ENCODE results near the gene STIP1. TPM values are rescaled to one million over a fixed set of nuclear protein-coding genes. Genes with fewer than 3 reads are reported as not detected.

The STIP1 gene
- total and polyA plus RNA-seq, 10 of the 15 experiments (the other 5 are each of a cell fraction or from before 2014, with no cell fraction given), result 25.2 to 291 (median 191) TPM

DNA sequence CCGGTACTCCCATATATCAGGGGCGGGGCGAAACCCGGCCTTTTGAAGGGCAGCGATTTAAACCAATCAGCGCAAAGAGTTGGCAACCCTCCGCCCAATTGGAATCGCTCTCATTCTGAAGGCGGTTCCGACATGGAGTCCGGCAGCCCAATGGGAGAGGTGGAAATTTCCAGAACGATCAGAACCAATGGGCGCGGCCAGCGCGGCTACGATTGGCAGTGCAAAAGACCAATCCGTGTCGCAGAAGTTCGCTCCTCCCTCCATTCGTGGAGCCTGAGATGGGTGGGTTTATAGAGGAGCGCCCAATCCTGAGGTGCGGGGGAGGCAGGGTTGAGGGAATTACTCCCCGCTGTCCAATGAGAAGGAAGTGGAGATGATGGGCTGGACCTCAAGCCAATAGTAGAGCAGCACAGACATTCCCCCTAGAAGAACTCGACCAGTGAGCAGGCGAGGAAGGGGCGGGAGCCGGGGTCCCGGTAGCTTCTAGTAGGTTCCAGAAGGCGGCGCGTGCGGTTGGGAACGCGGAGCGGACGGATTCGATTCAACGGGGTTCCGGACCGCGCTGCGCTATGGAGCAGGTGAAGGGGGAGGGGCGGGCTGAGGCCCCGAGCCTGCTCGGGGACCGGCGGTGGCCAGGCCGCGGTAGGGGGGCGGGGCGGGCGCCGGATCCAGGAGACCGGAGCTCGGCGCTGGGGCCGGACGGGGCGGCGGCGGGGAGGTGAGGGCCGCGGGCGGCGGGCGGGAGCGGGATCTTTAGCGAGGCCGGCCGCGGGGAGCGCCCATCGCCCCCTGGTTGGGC lies at the start of gene STIP1 (continued):
- TF ChIP-seq, protein P1, sequence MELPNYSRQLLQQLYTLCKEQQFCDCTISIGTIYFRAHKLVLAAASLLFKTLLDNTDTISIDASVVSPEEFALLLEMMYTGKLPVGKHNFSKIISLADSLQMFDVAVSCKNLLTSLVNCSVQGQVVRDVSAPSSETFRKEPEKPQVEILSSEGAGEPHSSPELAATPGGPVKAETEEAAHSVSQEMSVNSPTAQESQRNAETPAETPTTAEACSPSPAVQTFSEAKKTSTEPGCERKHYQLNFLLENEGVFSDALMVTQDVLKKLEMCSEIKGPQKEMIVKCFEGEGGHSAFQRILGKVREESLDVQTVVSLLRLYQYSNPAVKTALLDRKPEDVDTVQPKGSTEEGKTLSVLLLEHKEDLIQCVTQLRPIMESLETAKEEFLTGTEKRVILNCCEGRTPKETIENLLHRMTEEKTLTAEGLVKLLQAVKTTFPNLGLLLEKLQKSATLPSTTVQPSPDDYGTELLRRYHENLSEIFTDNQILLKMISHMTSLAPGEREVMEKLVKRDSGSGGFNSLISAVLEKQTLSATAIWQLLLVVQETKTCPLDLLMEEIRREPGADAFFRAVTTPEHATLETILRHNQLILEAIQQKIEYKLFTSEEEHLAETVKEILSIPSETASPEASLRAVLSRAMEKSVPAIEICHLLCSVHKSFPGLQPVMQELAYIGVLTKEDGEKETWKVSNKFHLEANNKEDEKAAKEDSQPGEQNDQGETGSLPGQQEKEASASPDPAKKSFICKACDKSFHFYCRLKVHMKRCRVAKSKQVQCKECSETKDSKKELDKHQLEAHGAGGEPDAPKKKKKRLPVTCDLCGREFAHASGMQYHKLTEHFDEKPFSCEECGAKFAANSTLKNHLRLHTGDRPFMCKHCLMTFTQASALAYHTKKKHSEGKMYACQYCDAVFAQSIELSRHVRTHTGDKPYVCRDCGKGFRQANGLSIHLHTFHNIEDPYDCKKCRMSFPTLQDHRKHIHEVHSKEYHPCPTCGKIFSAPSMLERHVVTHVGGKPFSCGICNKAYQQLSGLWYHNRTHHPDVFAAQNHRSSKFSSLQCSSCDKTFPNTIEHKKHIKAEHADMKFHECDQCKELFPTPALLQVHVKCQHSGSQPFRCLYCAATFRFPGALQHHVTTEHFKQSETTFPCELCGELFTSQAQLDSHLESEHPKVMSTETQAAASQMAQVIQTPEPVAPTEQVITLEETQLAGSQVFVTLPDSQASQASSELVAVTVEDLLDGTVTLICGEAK (IDR thresholded peaks at IDR 0.05; ENCODE audit: borderline replicate concordance), result peak; percentile 84; the same call in 1 of the 2 replicates
- TF ChIP-seq CBX5 (IDR thresholded peaks at IDR 0.05; ENCODE audit: low read depth), result no peak
- TF ChIP-seq, protein P2, sequence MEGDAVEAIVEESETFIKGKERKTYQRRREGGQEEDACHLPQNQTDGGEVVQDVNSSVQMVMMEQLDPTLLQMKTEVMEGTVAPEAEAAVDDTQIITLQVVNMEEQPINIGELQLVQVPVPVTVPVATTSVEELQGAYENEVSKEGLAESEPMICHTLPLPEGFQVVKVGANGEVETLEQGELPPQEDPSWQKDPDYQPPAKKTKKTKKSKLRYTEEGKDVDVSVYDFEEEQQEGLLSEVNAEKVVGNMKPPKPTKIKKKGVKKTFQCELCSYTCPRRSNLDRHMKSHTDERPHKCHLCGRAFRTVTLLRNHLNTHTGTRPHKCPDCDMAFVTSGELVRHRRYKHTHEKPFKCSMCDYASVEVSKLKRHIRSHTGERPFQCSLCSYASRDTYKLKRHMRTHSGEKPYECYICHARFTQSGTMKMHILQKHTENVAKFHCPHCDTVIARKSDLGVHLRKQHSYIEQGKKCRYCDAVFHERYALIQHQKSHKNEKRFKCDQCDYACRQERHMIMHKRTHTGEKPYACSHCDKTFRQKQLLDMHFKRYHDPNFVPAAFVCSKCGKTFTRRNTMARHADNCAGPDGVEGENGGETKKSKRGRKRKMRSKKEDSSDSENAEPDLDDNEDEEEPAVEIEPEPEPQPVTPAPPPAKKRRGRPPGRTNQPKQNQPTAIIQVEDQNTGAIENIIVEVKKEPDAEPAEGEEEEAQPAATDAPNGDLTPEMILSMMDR (IDR thresholded peaks at IDR 0.05 in 2 of 3, conservative IDR thresholded peaks at IDR 0.05 in 1 of 3; ENCODE audit: control insufficient read depth in 2 of 3, extremely low read depth in 1 of 3, insufficient read depth in 1 of 3, low read depth in 3 of 3, low read length in 3 of 3), result peak; percentile 37 to 46 (median 40)
- TF ChIP-seq, protein P3, sequence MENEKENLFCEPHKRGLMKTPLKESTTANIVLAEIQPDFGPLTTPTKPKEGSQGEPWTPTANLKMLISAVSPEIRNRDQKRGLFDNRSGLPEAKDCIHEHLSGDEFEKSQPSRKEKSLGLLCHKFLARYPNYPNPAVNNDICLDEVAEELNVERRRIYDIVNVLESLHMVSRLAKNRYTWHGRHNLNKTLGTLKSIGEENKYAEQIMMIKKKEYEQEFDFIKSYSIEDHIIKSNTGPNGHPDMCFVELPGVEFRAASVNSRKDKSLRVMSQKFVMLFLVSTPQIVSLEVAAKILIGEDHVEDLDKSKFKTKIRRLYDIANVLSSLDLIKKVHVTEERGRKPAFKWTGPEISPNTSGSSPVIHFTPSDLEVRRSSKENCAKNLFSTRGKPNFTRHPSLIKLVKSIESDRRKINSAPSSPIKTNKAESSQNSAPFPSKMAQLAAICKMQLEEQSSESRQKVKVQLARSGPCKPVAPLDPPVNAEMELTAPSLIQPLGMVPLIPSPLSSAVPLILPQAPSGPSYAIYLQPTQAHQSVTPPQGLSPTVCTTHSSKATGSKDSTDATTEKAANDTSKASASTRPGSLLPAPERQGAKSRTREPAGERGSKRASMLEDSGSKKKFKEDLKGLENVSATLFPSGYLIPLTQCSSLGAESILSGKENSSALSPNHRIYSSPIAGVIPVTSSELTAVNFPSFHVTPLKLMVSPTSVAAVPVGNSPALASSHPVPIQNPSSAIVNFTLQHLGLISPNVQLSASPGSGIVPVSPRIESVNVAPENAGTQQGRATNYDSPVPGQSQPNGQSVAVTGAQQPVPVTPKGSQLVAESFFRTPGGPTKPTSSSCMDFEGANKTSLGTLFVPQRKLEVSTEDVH (IDR thresholded peaks at IDR 0.05; ENCODE audit: low read depth, partially characterized antibody), result peak; percentile 41
- TF ChIP-seq NFYA (IDR thresholded peaks at IDR 0.05; ENCODE audit: borderline replicate concordance, low read depth, low read length), result peak; percentile 94
- no peak for TF ChIP-seq PAX8 (IDR thresholded peaks at IDR 0.05)
- TF ChIP-seq WRNIP1 (IDR thresholded peaks at IDR 0.05; ENCODE audit: borderline replicate concordance, low read depth, low read length), result no peak
- no peak for TF ChIP-seq SMAD5 (IDR thresholded peaks at IDR 0.05; ENCODE audit: low read depth)
- peak; percentile 73 for TF ChIP-seq MYC (IDR thresholded peaks at IDR 0.05; ENCODE audit: insufficient read depth, insufficient read length, insufficient replicate concordance, low read length, severe bottlenecking)
- TF ChIP-seq MYB (IDR thresholded peaks at IDR 0.05; ENCODE audit: borderline replicate concordance, low read depth, low read length), result no peak
- TF ChIP-seq KLF5 (IDR thresholded peaks at IDR 0.05; ENCODE audit: partially characterized antibody), result peak; percentile 97
- no peak for TF ChIP-seq MTA2 (IDR thresholded peaks at IDR 0.05; ENCODE audit: low read depth)
- TF ChIP-seq IKZF2 (IDR thresholded peaks at IDR 0.05), result peak in 1 of 2 experiments; percentile 26; a peak in 1 of 4 replicates
- TF ChIP-seq BCL11A (IDR thresholded peaks at IDR 0.05; ENCODE audit: low read depth, low read length), result no peak
- no peak for TF ChIP-seq NR2C2 (IDR thresholded peaks at IDR 0.05; ENCODE audit: borderline replicate concordance, control insufficient read depth, insufficient read length, low read depth)
- TF ChIP-seq BRCA1 (IDR thresholded peaks at IDR 0.05; ENCODE audit: low read depth, low read length), result no peak
- no peak for TF ChIP-seq CBX3 (IDR thresholded peaks at IDR 0.05; ENCODE audit: borderline replicate concordance, low read depth)
- TF ChIP-seq, protein P4, sequence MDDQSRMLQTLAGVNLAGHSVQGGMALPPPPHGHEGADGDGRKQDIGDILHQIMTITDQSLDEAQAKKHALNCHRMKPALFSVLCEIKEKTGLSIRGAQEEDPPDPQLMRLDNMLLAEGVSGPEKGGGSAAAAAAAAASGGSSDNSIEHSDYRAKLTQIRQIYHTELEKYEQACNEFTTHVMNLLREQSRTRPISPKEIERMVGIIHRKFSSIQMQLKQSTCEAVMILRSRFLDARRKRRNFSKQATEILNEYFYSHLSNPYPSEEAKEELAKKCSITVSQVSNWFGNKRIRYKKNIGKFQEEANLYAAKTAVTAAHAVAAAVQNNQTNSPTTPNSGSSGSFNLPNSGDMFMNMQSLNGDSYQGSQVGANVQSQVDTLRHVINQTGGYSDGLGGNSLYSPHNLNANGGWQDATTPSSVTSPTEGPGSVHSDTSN (IDR thresholded peaks at IDR 0.05; ENCODE audit: insufficient replicate concordance, low read depth, low read length), result peak; percentile 97
- peak; percentile 44; the same call in 1 of the 2 replicates for TF ChIP-seq HCFC1 (IDR thresholded peaks at IDR 0.05; ENCODE audit: low read length)

Data from GM12878 (cell line).